Measurements from ENCODE around the gene ZC3H12D.

Gene ZC3H12D

GRCh38 chr6:149471801-149472200, 13.0 kb downstream of the ZC3H12D start:
- H3K4me2 ChIP-seq (ENCODE audit: low read depth, low read length, poor library complexity, severe bottlenecking) = no peak overlapping the region
- H3K9ac ChIP-seq (ENCODE audit: low read depth, low read length, poor library complexity, severe bottlenecking) = no peak overlapping the region
- H3K79me2 ChIP-seq (ENCODE audit: insufficient read depth, low read length) = no peaks in the 10 kb centered on the region
- no peaks in the 10 kb centered on the region for H3K27me3 ChIP-seq (ENCODE audit: insufficient read depth, low read length, poor library complexity, severe bottlenecking)
- H3K9me2 ChIP-seq (replicated peaks; ENCODE audit: low read depth, low read length) = no peaks in the 10 kb centered on the region
- TF ChIP-seq EZH2phosphoT487 (IDR thresholded peaks at IDR 0.05; ENCODE audit: borderline replicate concordance) = no peak
- TF ChIP-seq CTCF (conservative IDR thresholded peaks at IDR 0.05; ENCODE audit: low read length) = no peak
- no peaks in the 10 kb centered on the region for H3K4me1 ChIP-seq (ENCODE audit: insufficient read depth, low read length, poor library complexity, severe bottlenecking)
- no peak overlapping the region for H3K4me3 ChIP-seq (ENCODE audit: low read length, poor library complexity, severe bottlenecking)
- H3F3A ChIP-seq (ENCODE audit: low read depth) = no peaks in the 10 kb centered on the region
- H2AFZ ChIP-seq (ENCODE audit: low read length) = no peak overlapping the region
- H3K9me3 ChIP-seq (ENCODE audit: insufficient read depth, low read depth, low read length) = no peaks in the 10 kb centered on the region
- H4K20me1 ChIP-seq (ENCODE audit: insufficient read depth, low read length, poor library complexity, severe bottlenecking) = no peaks in the 10 kb centered on the region
- H3K36me3 ChIP-seq (ENCODE audit: insufficient read depth, low read length) = no peaks in the 10 kb centered on the region

GRCh38 chr6:149470948-149471347, 13.9 kb downstream of the ZC3H12D start:
- no peaks in the 10 kb centered on the region for H3F3A ChIP-seq (ENCODE audit: low read depth)
- H3K9ac ChIP-seq (ENCODE audit: low read depth, low read length, poor library complexity, severe bottlenecking) = no peak overlapping the region
- no peaks in the 10 kb centered on the region for H3K9me2 ChIP-seq (replicated peaks; ENCODE audit: low read depth, low read length)
- no peaks in the 10 kb centered on the region for H3K79me2 ChIP-seq (ENCODE audit: insufficient read depth, low read length)
- H4K20me1 ChIP-seq (ENCODE audit: insufficient read depth, low read length, poor library complexity, severe bottlenecking) = no peaks in the 10 kb centered on the region
- no peaks in the 10 kb centered on the region for H3K9me3 ChIP-seq (ENCODE audit: insufficient read depth, low read depth, low read length)
- no peaks in the 10 kb centered on the region for H3K4me1 ChIP-seq (ENCODE audit: insufficient read depth, low read length, poor library complexity, severe bottlenecking)
- H3K4me2 ChIP-seq (ENCODE audit: low read depth, low read length, poor library complexity, severe bottlenecking) = no peak overlapping the region
- H3K4me3 ChIP-seq (ENCODE audit: low read length, poor library complexity, severe bottlenecking) = no peak overlapping the region
- H3K36me3 ChIP-seq (ENCODE audit: insufficient read depth, low read length) = no peaks in the 10 kb centered on the region
- H3K27me3 ChIP-seq (ENCODE audit: insufficient read depth, low read length, poor library complexity, severe bottlenecking) = no peaks in the 10 kb centered on the region
- no peak for TF ChIP-seq CTCF (conservative IDR thresholded peaks at IDR 0.05; ENCODE audit: low read length)
- TF ChIP-seq EZH2phosphoT487 (IDR thresholded peaks at IDR 0.05; ENCODE audit: borderline replicate concordance) = no peak
- no peak overlapping the region for H2AFZ ChIP-seq (ENCODE audit: low read length)

- no peaks in the 10 kb centered on the region for H3K9me2 ChIP-seq (replicated peaks; ENCODE audit: low read depth, low read length)
- no peak overlapping the region for H3K4me2 ChIP-seq (ENCODE audit: low read depth, low read length, poor library complexity, severe bottlenecking)
- no peak overlapping the region for H2AFZ ChIP-seq (ENCODE audit: low read length)
- no peaks in the 10 kb centered on the region for H3K4me1 ChIP-seq (ENCODE audit: insufficient read depth, low read length, poor library complexity, severe bottlenecking)
- H3K4me3 ChIP-seq (ENCODE audit: low read length, poor library complexity, severe bottlenecking) = no peak overlapping the region
- no peaks in the 10 kb centered on the region for H3F3A ChIP-seq (ENCODE audit: low read depth)
- TF ChIP-seq EZH2phosphoT487 (IDR thresholded peaks at IDR 0.05; ENCODE audit: borderline replicate concordance) = no peak
- no peak for TF ChIP-seq CTCF (conservative IDR thresholded peaks at IDR 0.05; ENCODE audit: low read length)
- no peaks in the 10 kb centered on the region for H3K36me3 ChIP-seq (ENCODE audit: insufficient read depth, low read length)
- H3K9ac ChIP-seq (ENCODE audit: low read depth, low read length, poor library complexity, severe bottlenecking) = no peak overlapping the region
- no peaks in the 10 kb centered on the region for H3K79me2 ChIP-seq (ENCODE audit: insufficient read depth, low read length)
- H3K9me3 ChIP-seq (ENCODE audit: insufficient read depth, low read depth, low read length) = no peaks in the 10 kb centered on the region
- H4K20me1 ChIP-seq (ENCODE audit: insufficient read depth, low read length, poor library complexity, severe bottlenecking) = no peaks in the 10 kb centered on the region
- no peaks in the 10 kb centered on the region for H3K27me3 ChIP-seq (ENCODE audit: insufficient read depth, low read length, poor library complexity, severe bottlenecking)
Measured at GRCh38 chr6:149468179-149468578, 16.6 kb downstream of the ZC3H12D start.
